IPS-15b (cell line): ENCODE results near the gene FMN1.

ENCODE experiments used
- H3K27me3 ChIP-seq: one replicate; pipeline ENCODE4 v1.6.1; 2013; ENCODE audit warnings: low read length; ENCODE audit not compliant: control insufficient read depth, insufficient read depth
- H3K36me3 ChIP-seq: one replicate; pipeline ENCODE4 v1.6.1; 2013; ENCODE audit warnings: low read length; ENCODE audit not compliant: control insufficient read depth, insufficient read depth
- H3K4me1 ChIP-seq: one replicate; pipeline ENCODE4 v1.6.1; 2013; ENCODE audit warnings: mild to moderate bottlenecking, low read length; ENCODE audit not compliant: control insufficient read depth, insufficient read depth
- H3K4me3 ChIP-seq: one replicate; pipeline ENCODE4 v1.5.1; 2013; ENCODE audit warnings: low read depth, low read length
- H3K9ac ChIP-seq: one replicate; pipeline ENCODE4 v1.6.1; 2013; ENCODE audit warnings: low read depth, mild to moderate bottlenecking, low read length
- H3K9me3 ChIP-seq: one replicate; pipeline ENCODE4 v1.6.1; 2013; ENCODE audit warnings: mild to moderate bottlenecking, low read length; ENCODE audit not compliant: control insufficient read depth, insufficient read depth

FMN1 gene

DNA sequence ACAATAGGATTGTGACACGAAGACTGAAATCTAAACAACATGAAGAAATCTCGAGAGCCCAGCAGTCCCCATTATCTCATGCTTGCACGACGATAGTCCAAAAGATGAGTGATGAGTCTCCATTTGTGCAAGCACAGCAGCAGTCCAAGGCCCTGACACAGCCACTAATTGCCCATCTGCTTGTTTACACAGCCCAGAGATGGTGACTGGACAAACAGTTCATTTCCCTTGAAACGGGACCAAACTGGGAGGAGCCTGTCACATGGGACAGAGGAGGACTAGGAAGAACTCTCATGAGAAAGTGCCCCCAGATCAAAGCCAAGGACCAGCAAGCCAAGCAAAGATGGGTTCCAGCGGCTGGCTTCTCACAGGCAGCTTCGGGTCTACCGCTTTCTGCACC lies 355.7 kb downstream of the FMN1 start:
- Histone ChIP-seq H3K27me3 (no peaks in the 10 kb centered on the region), H3K9ac (no peak overlapping the region), H3K4me3 (no peak overlapping the region), H3K36me3 (no peaks in the 10 kb centered on the region), H3K4me1 (no peaks in the 10 kb centered on the region), H3K9me3 (no peaks in the 10 kb centered on the region)

GRCh38 chr15:32838338-32838737 lies 356.2 kb downstream of the FMN1 start:
- H3K36me3 ChIP-seq, result no peaks in the 10 kb centered on the region
- H3K27me3 ChIP-seq, result no peaks in the 10 kb centered on the region
- H3K4me1 ChIP-seq, result no peaks in the 10 kb centered on the region
- no peak overlapping the region for H3K9ac ChIP-seq
- no peak overlapping the region for H3K4me3 ChIP-seq
- H3K9me3 ChIP-seq, result no peaks in the 10 kb centered on the region

- H3K9ac ChIP-seq, result no peak overlapping the region
- no peak overlapping the region for H3K4me3 ChIP-seq
- no peaks in the 10 kb centered on the region for H3K9me3 ChIP-seq
- no peaks in the 10 kb centered on the region for H3K4me1 ChIP-seq
- H3K36me3 ChIP-seq, result no peaks in the 10 kb centered on the region
- H3K27me3 ChIP-seq, result no peaks in the 10 kb centered on the region
These were observed 356.6 kb downstream of the FMN1 start for GRCh38 chr15:32837935-32838334.

GRCh38 chr15:32834156-32834555 lies 360.4 kb downstream of the FMN1 start:
- H3K36me3 ChIP-seq, result no peaks in the 10 kb centered on the region
- no peaks in the 10 kb centered on the region for H3K4me1 ChIP-seq
- H3K9ac ChIP-seq, result no peak overlapping the region
- H3K27me3 ChIP-seq, result no peaks in the 10 kb centered on the region
- no peak overlapping the region for H3K4me3 ChIP-seq
- no peaks in the 10 kb centered on the region for H3K9me3 ChIP-seq

DNA sequence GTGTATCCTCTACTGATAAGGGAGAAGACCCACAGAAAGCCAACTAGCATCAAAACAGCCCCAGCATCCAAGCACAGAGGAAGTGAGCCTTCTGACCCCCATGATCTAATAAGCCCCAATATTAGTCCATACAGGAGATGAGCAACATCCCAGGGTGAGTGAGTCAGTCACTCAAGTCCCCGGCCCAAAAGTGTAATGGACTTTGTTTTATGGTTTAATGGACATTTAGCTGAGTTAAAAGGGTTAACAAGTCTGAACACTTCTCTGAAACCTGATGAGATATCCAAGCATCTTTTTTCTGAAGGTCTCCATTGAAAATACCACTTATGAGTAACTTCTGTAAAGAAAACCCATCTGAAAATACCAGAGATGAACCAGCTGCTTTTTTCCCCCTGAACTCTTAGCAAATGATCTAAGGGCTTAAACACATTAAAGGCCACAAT lies 361.1 kb downstream of the FMN1 start:
- Histone ChIP-seq H3K4me1 (no peaks in the 10 kb centered on the region), H3K9ac (no peak overlapping the region), H3K27me3 (no peaks in the 10 kb centered on the region), H3K36me3 (no peaks in the 10 kb centered on the region), H3K9me3 (no peaks in the 10 kb centered on the region), H3K4me3 (no peak overlapping the region)

- no peaks in the 10 kb centered on the region for H3K4me1 ChIP-seq
These were observed 363.0 kb downstream of the FMN1 start for GRCh38 chr15:32831485-32831884.

GRCh38 chr15:32830241-32830640 lies 364.3 kb downstream of the FMN1 start:
- Histone ChIP-seq H3K36me3 (no peaks in the 10 kb centered on the region), H3K9me3 (no peaks in the 10 kb centered on the region), H3K9ac (no peak overlapping the region), H3K4me1 (no peaks in the 10 kb centered on the region), H3K27me3 (no peaks in the 10 kb centered on the region), H3K4me3 (no peak overlapping the region)

More at GRCh38 chr15:32831485-32831884, 363.0 kb downstream of the FMN1 start:
- Histone ChIP-seq H3K36me3 (no peaks in the 10 kb centered on the region), H3K9me3 (no peaks in the 10 kb centered on the region), H3K27me3 (no peaks in the 10 kb centered on the region), H3K4me3 (no peak overlapping the region), H3K9ac (no peak overlapping the region)

DNA sequence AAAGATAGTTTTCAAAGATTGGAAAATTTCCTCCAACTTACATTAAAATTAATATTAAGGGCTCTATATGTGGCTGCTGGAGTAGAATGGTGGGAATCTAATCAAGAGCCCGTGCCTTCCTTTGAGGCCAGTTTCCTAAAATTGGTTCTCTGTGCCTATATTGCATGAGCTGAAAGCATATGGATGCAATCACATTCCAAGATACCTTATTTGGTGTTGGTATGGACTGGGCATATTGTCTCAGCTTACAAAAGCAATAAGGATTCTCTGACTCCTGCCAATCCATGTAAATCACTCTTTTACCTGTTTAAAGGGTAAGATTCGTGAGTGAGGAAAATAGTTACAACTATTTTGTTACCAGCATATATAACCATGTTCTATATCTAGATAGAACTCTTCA lies 365.1 kb downstream of the FMN1 start:
- Histone ChIP-seq H3K4me1 (no peaks in the 10 kb centered on the region), H3K4me3 (no peak overlapping the region), H3K27me3 (no peaks in the 10 kb centered on the region), H3K9ac (no peak overlapping the region), H3K36me3 (no peaks in the 10 kb centered on the region), H3K9me3 (no peaks in the 10 kb centered on the region)

- H3K36me3 ChIP-seq, result no peaks in the 10 kb centered on the region
- H3K4me3 ChIP-seq, result no peak overlapping the region
- no peaks in the 10 kb centered on the region for H3K27me3 ChIP-seq
- H3K9me3 ChIP-seq, result no peaks in the 10 kb centered on the region
- no peak overlapping the region for H3K9ac ChIP-seq
- no peaks in the 10 kb centered on the region for H3K4me1 ChIP-seq
These were observed 365.9 kb downstream of the FMN1 start for GRCh38 chr15:32828507-32829186.

- Histone ChIP-seq H3K9me3 (no peaks in the 10 kb centered on the region), H3K36me3 (no peaks in the 10 kb centered on the region), H3K27me3 (no peaks in the 10 kb centered on the region), H3K4me1 (no peaks in the 10 kb centered on the region), H3K4me3 (no peak overlapping the region), H3K9ac (no peak overlapping the region)
These were observed 367.8 kb downstream of the FMN1 start for GRCh38 chr15:32826685-32827084.

- Histone ChIP-seq H3K4me1 (no peaks in the 10 kb centered on the region), H3K4me3 (no peak overlapping the region), H3K9me3 (no peaks in the 10 kb centered on the region), H3K36me3 (no peaks in the 10 kb centered on the region), H3K9ac (no peak overlapping the region), H3K27me3 (no peaks in the 10 kb centered on the region)
These were observed 369.3 kb downstream of the FMN1 start for GRCh38 chr15:32825219-32825618.

DNA sequence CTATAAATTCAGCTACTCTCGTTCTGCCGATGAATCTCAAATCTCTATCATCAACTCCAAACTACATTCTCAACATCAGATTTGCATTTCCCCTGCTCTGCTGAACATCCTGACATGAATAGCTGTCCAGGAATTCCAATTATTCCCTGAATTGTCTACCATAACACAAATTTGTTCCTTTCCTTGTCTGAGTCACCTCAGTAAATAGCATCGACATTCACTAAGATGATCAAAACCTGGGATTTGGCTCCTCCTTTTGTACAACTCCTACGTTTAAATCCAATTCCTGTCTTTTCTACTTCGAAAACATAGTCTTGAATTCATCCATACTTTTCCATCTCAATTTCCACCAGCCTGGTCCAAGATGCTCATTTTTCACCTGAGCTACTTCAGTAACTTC lies 369.7 kb downstream of the FMN1 start:
- Histone ChIP-seq H3K27me3 (no peaks in the 10 kb centered on the region), H3K4me3 (no peak overlapping the region), H3K36me3 (no peaks in the 10 kb centered on the region), H3K9ac (no peak overlapping the region), H3K9me3 (no peaks in the 10 kb centered on the region), H3K4me1 (no peaks in the 10 kb centered on the region)
